PC-9 (cell line): ENCODE measurements around the gene THADA. TPM values are rescaled to one million over a fixed set of nuclear protein-coding genes. Genes with fewer than 3 reads are reported as not detected.

Experiments
- BruUV-seq: library from RNA; stranded (reverse); fragments of 400-500 nt; replicated peaks from 2 replicates; lab custom pipeline; 2021; lab: Mats Ljungman, UMichigan
- CTCF ChIA-PET: fragments of 300-600 bp; sonication (Branson Sonifier 250); formaldehyde crosslinking; loops from one replicate; lab custom pipeline; 2022; ENCODE audit warnings: antibody characterized with exemption; lab: Charles Lee
- POLR2A ChIA-PET: fragments of 300-600 bp; sonication (Branson Sonifier 250); formaldehyde crosslinking; loops from one replicate; lab custom pipeline; 2022; ENCODE audit warnings: antibody characterized with exemption; ENCODE audit not compliant: unreplicated experiment; lab: Charles Lee
- DNase-seq, 2 experiments: peaks; one replicate each; pipeline versions ENCODE4 v3.0.0 to v3.0.0-alpha.2; 2015 to 2022; ENCODE audit warnings: mixed read lengths in 1 of 2
- H2AFZ ChIP-seq: fragments of 200-600 bp; sonication (generic); 2 replicates; pipeline ENCODE4 v1.8.1; 2017; ENCODE audit warnings: antibody characterized with exemption
- H3F3A ChIP-seq: fragments of 200-600 bp; sonication (generic); 2 replicates; pipeline ENCODE4 v1.8.1; 2017; ENCODE audit warnings: antibody characterized with exemption, mild to moderate bottlenecking, low read depth; ENCODE audit not compliant: insufficient read depth
- H3K27ac ChIP-seq: fragments of 200-600 bp; sonication (generic); 2 replicates; pipeline ENCODE4 v1.6.1; 2016; ENCODE audit warnings: mixed run types
- H3K27me3 ChIP-seq: fragments of 200-600 bp; sonication (generic); 2 replicates; pipeline ENCODE4 v1.6.1; 2016; ENCODE audit warnings: low read depth, mixed run types; ENCODE audit not compliant: insufficient read depth
- H3K36me3 ChIP-seq: fragments of 200-600 bp; sonication (generic); 2 replicates; pipeline ENCODE4 v1.6.1; 2016; ENCODE audit warnings: low read depth, mixed run types
- H3K4me1 ChIP-seq: fragments of 200-600 bp; sonication (generic); replicated peaks from 2 replicates; pipeline ENCODE4 v1.6.1; 2016; ENCODE audit warnings: mixed run types; ENCODE audit not compliant: insufficient read depth
- H3K4me2 ChIP-seq: fragments of 200-600 bp; sonication (generic); 2 replicates; pipeline ENCODE4 v1.6.1; 2017; ENCODE audit warnings: mixed run types
- H3K4me3 ChIP-seq: fragments of 200-600 bp; sonication (generic); 2 replicates; pipeline ENCODE4 v1.6.1; 2016; ENCODE audit warnings: mixed run types
- H3K79me2 ChIP-seq: fragments of 200-600 bp; sonication (generic); 2 replicates; pipeline ENCODE4 v1.6.1; 2017; ENCODE audit warnings: low read depth, mixed run types
- H3K9me2 ChIP-seq: fragments of 200-600 bp; sonication (generic); 2 replicates; pipeline ENCODE4 v1.8.1; 2017; ENCODE audit warnings: mild to moderate bottlenecking; ENCODE audit not compliant: insufficient read depth
- H3K9me3 ChIP-seq: fragments of 200-600 bp; sonication (generic); 2 replicates; pipeline ENCODE4 v1.8.1; 2016; ENCODE audit warnings: low read depth; ENCODE audit not compliant: insufficient read depth
- H4K20me1 ChIP-seq: fragments of 200-600 bp; sonication (generic); 2 replicates; pipeline ENCODE4 v1.8.1; 2017; ENCODE audit not compliant: insufficient read depth
- CTCF ChIP-seq: fragments of 200-600 bp; sonication (generic); conservative IDR thresholded peaks from 2 replicates; pipeline ENCODE4 v1.6.1; 2017; ENCODE audit warnings: mixed run types, antibody characterized with exemption, mild to moderate bottlenecking, moderate library complexity
- EZH2 ChIP-seq: fragments of 200-600 bp; sonication (generic); IDR thresholded peaks from 2 replicates; pipeline ENCODE4 v1.8.0; 2017; ENCODE audit warnings: antibody characterized with exemption, low read depth
- intact Hi-C: fragments of 100-400 bp; cut with micrococcal nuclease; formaldehyde crosslinking; loops from one replicate; pipeline ENCODE4 v1.10.0; 2022; ENCODE audit not compliant: unreplicated experiment
- total RNA-seq: library from RNA; stranded (reverse); gene quantifications from 2 replicates; pipeline ENCODE4 v1.2.3, GENCODE V29; 2021

The THADA gene
- total RNA-seq, 1 experiment from 2014 or later, result 28.1 TPM

GRCh38 chr2:43467891-43468290, 127.9 kb downstream of the THADA start:
- Histone ChIP-seq H3K4me3 (0 out of 2 replicates have a peak overlapping the region, but pooled peaks have one; percentile 9), H3K4me2 (peak overlapping the region; percentile 64), H4K20me1 (no peaks in the 10 kb centered on the region), H2AFZ (no peak overlapping the region), H3K79me2 (no peaks in the 10 kb centered on the region), H3K9me2 (no peaks in the 10 kb centered on the region), H3F3A (peaks cover 58% of the 10 kb centered on the region), H3K27me3 (no peaks in the 10 kb centered on the region), H3K27ac (peak overlapping the region; percentile 89), H3K4me1 (peaks cover 64% of the 10 kb centered on the region), H3K36me3 (no peaks in the 10 kb centered on the region; the same call in 1 of the 2 replicates), H3K9me3 (no peaks in the 10 kb centered on the region)
- ChIA-PET CTCF (no interaction called here), POLR2A (interaction anchor here (0.6 to 0.8 kb wide), 3 partner anchors 17 to 1138 kb away, joined by 3 to 4 read pairs (median 3); no protein-coding TSS in a partner anchor)
- TF ChIP-seq EZH2 (no peak), CTCF (no peak)
- peak in 1 of 2 experiments; percentile 96 for DNase-seq
- intact Hi-C loops, result loop anchor here (2.0 to 5.0 kb wide), 5 partner anchors 163 to 396 kb away; partner anchors contain the start of gene ZFP36L2
- no TSS peak for BruUV-seq

- CTCF ChIA-PET, result no interaction called here
- H3K27me3 ChIP-seq, result no peaks in the 10 kb centered on the region
Observed at GRCh38 chr2:43465234-43465633, 130.6 kb downstream of the THADA start.

GRCh38 chr2:43464590-43464989, 131.2 kb downstream of the THADA start:
- BruUV-seq, result no TSS peak
- peaks cover 81% of the 10 kb centered on the region for H3K4me1 ChIP-seq
- intact Hi-C loops, result no loop called here
- H3K9me2 ChIP-seq, result no peaks in the 10 kb centered on the region
- peaks cover 4% of the 10 kb centered on the region for H3K36me3 ChIP-seq
- POLR2A ChIA-PET, result no interaction called here
- H3K79me2 ChIP-seq, result no peaks in the 10 kb centered on the region
- no peak overlapping the region for H2AFZ ChIP-seq
- no peak for TF ChIP-seq EZH2
- TF ChIP-seq CTCF, result no peak
- H3K27ac ChIP-seq, result no peak overlapping the region
- H4K20me1 ChIP-seq, result no peaks in the 10 kb centered on the region
- CTCF ChIA-PET, result no interaction called here
- H3K4me3 ChIP-seq, result no peak overlapping the region
- no peaks in the 10 kb centered on the region for H3K9me3 ChIP-seq
- no peaks in the 10 kb centered on the region for H3K27me3 ChIP-seq
- no peak overlapping the region for H3K4me2 ChIP-seq
- peaks cover 64% of the 10 kb centered on the region for H3F3A ChIP-seq
- DNase-seq, result no peak

More at GRCh38 chr2:43465234-43465633, 130.6 kb downstream of the THADA start:
- intact Hi-C loops, result loop anchor here (5.0 kb wide), 4 partner anchors 173 to 393 kb away; partner anchors contain the start of gene ZFP36L2
- no peak overlapping the region for H3K4me3 ChIP-seq
- no peaks in the 10 kb centered on the region for H3K9me2 ChIP-seq
- H3K4me1 ChIP-seq, result peaks cover 81% of the 10 kb centered on the region
- H3K36me3 ChIP-seq, result peaks cover 4% of the 10 kb centered on the region
- no peaks in the 10 kb centered on the region for H4K20me1 ChIP-seq
- POLR2A ChIA-PET, result no interaction called here
- H3F3A ChIP-seq, result peaks cover 71% of the 10 kb centered on the region
- H3K79me2 ChIP-seq, result no peaks in the 10 kb centered on the region
- no peak overlapping the region for H3K27ac ChIP-seq
- no peak for TF ChIP-seq EZH2
- TF ChIP-seq CTCF, result no peak
- no peak overlapping the region for H2AFZ ChIP-seq
- DNase-seq, result no peak
- H3K9me3 ChIP-seq, result no peaks in the 10 kb centered on the region
- BruUV-seq, result no TSS peak
- no peak overlapping the region for H3K4me2 ChIP-seq
